Lung (tissue), 12 donors: ENCODE results near the gene SEC11C. TPM values are rescaled to one million over a fixed set of nuclear protein-coding genes. Genes with fewer than 3 reads are reported as not detected.

ENCODE experiments used
- ATAC-seq: fragments of 200-7000 bp; cut with Tn5 transposase; one replicate; pipeline ENCODE4 v1.9.1; 2020; ENCODE audit warnings: moderate number of reproducible peaks; ENCODE audit not compliant: insufficient read depth, low FRiP score
- DNase-seq, 3 donors: peaks; one replicate each; pipeline ENCODE4 v3.0.0-alpha.2; 2013 to 2017
- H3K27ac ChIP-seq, 2 donors: one replicate each; pipeline ENCODE4 v1.5.1; 2013; ENCODE audit warnings: mild to moderate bottlenecking in 2 of 2, moderate library complexity in 2 of 2, control low read depth in 1 of 2, inconsistent platforms in 1 of 2, low read depth in 1 of 2, low read length in 1 of 2
- H3K27me3 ChIP-seq, 3 donors: one replicate each; pipeline ENCODE4 v1.5.1; 2013; ENCODE audit warnings: low read length in 2 of 3; ENCODE audit not compliant: control insufficient read depth in 3 of 3, insufficient read depth in 3 of 3
- H3K36me3 ChIP-seq, 4 donors: one replicate each; pipeline ENCODE4 v1.5.1; 2013; ENCODE audit warnings: low read length in 4 of 4, mild to moderate bottlenecking in 1 of 4, moderate library complexity in 1 of 4; ENCODE audit not compliant: control insufficient read depth in 4 of 4, insufficient read depth in 4 of 4
- H3K4me1 ChIP-seq, 5 donors: one replicate each; pipeline ENCODE4 v1.5.1; 2013; ENCODE audit warnings: low read length in 5 of 5, mild to moderate bottlenecking in 2 of 5, moderate library complexity in 1 of 5; ENCODE audit not compliant: control insufficient read depth in 5 of 5, insufficient read depth in 5 of 5
- H3K4me3 ChIP-seq: one replicate; pipeline ENCODE4 v1.5.1; 2013; ENCODE audit warnings: mild to moderate bottlenecking, control low read depth, moderate library complexity
- H3K9ac ChIP-seq, 2 donors: one replicate each; pipeline ENCODE4 v1.5.1; 2013; ENCODE audit warnings: low read length in 2 of 2, control low read depth in 1 of 2; ENCODE audit not compliant: insufficient read depth in 1 of 2
- H3K9me3 ChIP-seq, 4 donors: one replicate each; pipeline ENCODE4 v1.5.1; 2013; ENCODE audit warnings: low read length in 3 of 4, mild to moderate bottlenecking in 1 of 4, moderate library complexity in 1 of 4; ENCODE audit not compliant: control insufficient read depth in 4 of 4, insufficient read depth in 3 of 4
- WGBS, 2 donors: extraction: QIAGEN DNeasy Blood & Tissue Kit; methylation state at CpG; one replicate each; pipeline ENCODE4 v1.1.7; 2013; 5-methylcytosine and 5-hydroxymethylcytosine counted together
- polyA plus RNA-seq, 2 donors: library from polyadenylated mRNA; stranded (reverse); fragments of 200-250 nt; gene quantifications; one replicate each; pipeline ENCODE4 v1.2.1, GENCODE V29; 2013
- total RNA-seq, 2 donors: library from RNA; depleted of rRNA in 1 of 2; stranded (reverse); fragments of >200 nt in 1 of 2; gene quantifications; one replicate each; pipeline ENCODE4 v1.2.1, GENCODE V29; 2014 to 2021
- TF ChIP-seq, protein P1 (sequence below): IDR thresholded peaks from 2 replicates; pipeline ENCODE4 v1.5.1; 2012; ENCODE audit warnings: mild to moderate bottlenecking; ENCODE audit errors: control extremely low read depth, extremely low read depth
- donor health status: control.
- donor health status: control.
- donor health status: Bipolar disorder and iron deficiency.
- donor health status: healthy.
- donor health status: DM: yes; HTN: yes; CAD: no.

The SEC11C gene
- total and polyA plus RNA-seq, 4 donors = 42.7 to 103 (median 84.1) TPM

DNA sequence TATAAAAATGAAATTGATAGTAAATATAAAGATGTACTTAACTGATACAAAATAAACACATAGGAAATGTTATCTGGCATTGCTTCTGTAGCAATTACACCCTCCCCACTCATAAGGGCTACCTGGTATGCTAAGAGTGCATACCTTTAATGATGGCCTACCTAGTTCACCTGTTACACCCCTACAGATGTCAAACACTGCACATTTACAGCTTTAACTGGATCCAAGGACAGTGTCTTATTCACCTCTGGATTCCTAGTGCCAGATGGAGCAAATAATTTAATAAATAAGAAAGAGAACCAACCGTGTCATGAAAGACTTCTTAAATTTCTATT lies 15.3 kb upstream of the SEC11C start:
- TF ChIP-seq, protein P1, sequence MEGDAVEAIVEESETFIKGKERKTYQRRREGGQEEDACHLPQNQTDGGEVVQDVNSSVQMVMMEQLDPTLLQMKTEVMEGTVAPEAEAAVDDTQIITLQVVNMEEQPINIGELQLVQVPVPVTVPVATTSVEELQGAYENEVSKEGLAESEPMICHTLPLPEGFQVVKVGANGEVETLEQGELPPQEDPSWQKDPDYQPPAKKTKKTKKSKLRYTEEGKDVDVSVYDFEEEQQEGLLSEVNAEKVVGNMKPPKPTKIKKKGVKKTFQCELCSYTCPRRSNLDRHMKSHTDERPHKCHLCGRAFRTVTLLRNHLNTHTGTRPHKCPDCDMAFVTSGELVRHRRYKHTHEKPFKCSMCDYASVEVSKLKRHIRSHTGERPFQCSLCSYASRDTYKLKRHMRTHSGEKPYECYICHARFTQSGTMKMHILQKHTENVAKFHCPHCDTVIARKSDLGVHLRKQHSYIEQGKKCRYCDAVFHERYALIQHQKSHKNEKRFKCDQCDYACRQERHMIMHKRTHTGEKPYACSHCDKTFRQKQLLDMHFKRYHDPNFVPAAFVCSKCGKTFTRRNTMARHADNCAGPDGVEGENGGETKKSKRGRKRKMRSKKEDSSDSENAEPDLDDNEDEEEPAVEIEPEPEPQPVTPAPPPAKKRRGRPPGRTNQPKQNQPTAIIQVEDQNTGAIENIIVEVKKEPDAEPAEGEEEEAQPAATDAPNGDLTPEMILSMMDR = no peak
- no peak overlapping the region for H3K27ac ChIP-seq
- H3K9ac ChIP-seq = no peak overlapping the region
- no peak for ATAC-seq
- H3K27me3 ChIP-seq = peaks cover 0 to 3% (median 3%) of the 10 kb centered on the region in 3 donors
- no peak for DNase-seq
- no peaks in the 10 kb centered on the region for H3K4me1 ChIP-seq
- 67 to 69% methylated on average over 1 of the region's 1 CpG for WGBS, 2 donors
- no peaks in the 10 kb centered on the region for H3K36me3 ChIP-seq
- H3K9me3 ChIP-seq = no peaks in the 10 kb centered on the region
- H3K4me3 ChIP-seq = no peak overlapping the region

DNA sequence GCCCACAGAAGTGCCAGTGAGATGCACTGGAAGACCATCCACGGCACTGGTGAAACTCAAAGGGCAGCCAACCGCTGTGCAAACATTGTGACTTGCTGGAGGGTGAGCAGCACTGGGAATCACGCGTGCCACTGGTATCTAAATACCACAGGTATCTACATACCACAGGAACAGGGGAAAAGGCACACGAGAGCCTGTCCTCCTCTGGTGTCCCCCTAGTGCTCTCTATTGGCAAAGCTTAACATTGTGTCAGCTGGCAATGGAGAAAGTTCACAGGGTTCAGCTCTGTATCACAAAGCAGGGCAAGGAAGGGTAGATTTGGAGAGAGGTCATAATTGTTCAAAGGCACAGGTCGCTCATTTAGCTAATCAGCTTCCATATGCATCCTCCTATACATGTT lies 12.6 kb upstream of the SEC11C start:
- TF ChIP-seq, protein P1 = no peak
- WGBS, 2 donors = 71 to 73% methylated on average over 6 of the region's 6 CpGs
- no peak for ATAC-seq
- Histone ChIP-seq H3K4me1 (no peaks in the 10 kb centered on the region), H3K27me3 (peaks cover 0 to 7% (median 3%) of the 10 kb centered on the region in 3 donors), H3K9me3 (no peaks in the 10 kb centered on the region), H3K4me3 (no peak overlapping the region), H3K27ac (no peak overlapping the region), H3K36me3 (no peaks in the 10 kb centered on the region), H3K9ac (no peak overlapping the region)
- no peak for DNase-seq

DNA sequence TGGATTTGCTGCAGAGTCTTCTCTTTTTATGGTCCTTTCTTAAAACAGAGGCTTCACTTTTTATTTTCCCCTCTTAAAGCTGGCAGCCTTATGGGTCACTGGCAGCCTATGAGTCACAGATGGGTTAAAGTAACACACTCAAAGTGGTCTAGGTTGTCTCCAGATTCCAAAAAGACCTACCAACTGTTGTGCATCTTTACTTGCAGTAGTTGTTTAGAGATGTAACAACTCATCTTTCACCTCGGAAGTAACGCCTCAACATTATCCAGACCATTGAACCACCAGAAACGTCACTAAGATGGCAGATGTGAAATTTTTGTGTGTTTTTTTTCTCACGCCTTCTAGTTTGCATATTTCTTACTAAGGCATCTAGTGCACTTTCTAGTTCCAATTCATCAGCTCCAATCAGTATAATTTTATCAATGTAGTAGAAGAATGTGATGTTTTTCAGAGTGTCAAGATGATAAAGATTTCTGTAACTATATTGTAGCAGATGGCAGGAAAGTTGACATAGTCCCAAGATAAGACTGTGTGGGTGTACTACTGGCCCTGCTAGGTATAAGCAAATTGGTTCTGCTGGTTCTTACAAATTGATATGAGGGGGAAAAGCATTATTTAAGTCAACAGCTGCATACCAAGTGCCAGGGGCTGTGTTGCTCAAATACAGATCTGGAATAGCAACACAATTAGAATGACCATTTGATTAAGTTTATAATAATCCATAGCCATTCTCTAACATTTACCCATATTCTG lies 9.6 kb upstream of the SEC11C start:
- TF ChIP-seq, protein P1 = no peak
- no peak overlapping the region for H3K9ac ChIP-seq
- no peak for DNase-seq
- H3K4me1 ChIP-seq = no peaks in the 10 kb centered on the region
- H3K36me3 ChIP-seq = no peaks in the 10 kb centered on the region
- no peak overlapping the region for H3K27ac ChIP-seq
- no peak overlapping the region for H3K4me3 ChIP-seq
- peaks cover 0 to 14% (median 7%) of the 10 kb centered on the region in 3 donors for H3K27me3 ChIP-seq
- no peaks in the 10 kb centered on the region for H3K9me3 ChIP-seq
- ATAC-seq = no peak
- WGBS, 2 donors = 73 to 77% methylated on average over 4 of the region's 4 CpGs
